Natural killer cell (primary cell): ENCODE data around the gene IYD. TPM values are rescaled to one million over a fixed set of nuclear protein-coding genes. Genes with fewer than 3 reads are reported as not detected.

Experiments used
- ATAC-seq, 3 donors: fragments of 150-1000 bp in 2 of 3; fragments of 200-7000 bp in 1 of 3; cut with Tn5 transposase; 1 replicate in 1 of 3; 2 replicates in 2 of 3; pipeline ENCODE4 v1.10.0; 2021; ENCODE audit warnings: mild to moderate bottlenecking in 2 of 3, moderate library complexity in 2 of 3
- DNase-seq, 2 donors: peaks; one replicate each; pipeline versions ENCODE4 v3.0.0 to v3.0.0-alpha.2; 2013 to 2021; ENCODE audit warnings: mixed read lengths in 1 of 2
- H3K27ac ChIP-seq: one replicate; pipeline ENCODE4 v1.5.1; 2013; ENCODE audit warnings: mild to moderate bottlenecking, low read length
- H3K27me3 ChIP-seq: one replicate; pipeline ENCODE4 v1.6.1; 2013; ENCODE audit warnings: low read length; ENCODE audit not compliant: control insufficient read depth, insufficient read depth
- H3K36me3 ChIP-seq: one replicate; pipeline ENCODE4 v1.6.1; 2013; ENCODE audit warnings: low read length; ENCODE audit not compliant: control insufficient read depth, insufficient read depth
- H3K4me1 ChIP-seq: one replicate; pipeline ENCODE4 v1.6.1; 2013; ENCODE audit warnings: low read length; ENCODE audit not compliant: control insufficient read depth, insufficient read depth
- H3K4me3 ChIP-seq: one replicate; pipeline ENCODE4 v1.5.1; 2013; ENCODE audit warnings: low read length
- H3K9me3 ChIP-seq: one replicate; pipeline ENCODE4 v1.6.1; 2013; ENCODE audit warnings: low read length; ENCODE audit not compliant: control insufficient read depth, insufficient read depth
- H3K27ac Mint-ChIP-seq, 2 donors: one replicate each; pipeline ENCODE4 v1.8.0; 2022; ENCODE audit warnings: mild to moderate bottlenecking in 2 of 2, mixed read lengths in 2 of 2, moderate library complexity in 1 of 2
- H3K27me3 Mint-ChIP-seq, 2 donors: one replicate each; pipeline ENCODE4 v1.8.0; 2022; ENCODE audit warnings: low read depth in 2 of 2, mixed read lengths in 2 of 2
- H3K36me3 Mint-ChIP-seq: one replicate; pipeline ENCODE4 v1.8.0; 2022; ENCODE audit warnings: mixed read lengths
- H3K4me1 Mint-ChIP-seq, 2 donors: one replicate each; pipeline ENCODE4 v1.8.0; 2022; ENCODE audit warnings: mixed read lengths in 2 of 2
- H3K4me3 Mint-ChIP-seq: one replicate; pipeline ENCODE4 v1.8.0; 2022; ENCODE audit warnings: mild to moderate bottlenecking, moderate library complexity, mixed read lengths
- H3K9me3 Mint-ChIP-seq, 2 donors: one replicate each; pipeline ENCODE4 v1.8.0; 2022; ENCODE audit warnings: mixed read lengths in 2 of 2
- CTCF ChIP-seq: fragments of 200-600 bp; IDR thresholded peaks from one replicate; pipeline ENCODE4 v1.8.0; 2022; ENCODE audit warnings: antibody characterized with exemption
- WGBS: methylation state at CpG from one replicate; pipeline ENCODE4 v1.1.7; 2013; ENCODE audit warnings: missing lambda C conversion rate; ENCODE audit not compliant: insufficient coverage; 5-methylcytosine and 5-hydroxymethylcytosine counted together
- intact Hi-C: fragments of 100-400 bp; cut with micrococcal nuclease; formaldehyde crosslinking; loops from one replicate; pipeline ENCODE4 v1.14.2; 2022
- total RNA-seq, 4 donors: library from RNA; stranded (reverse); fragments of 120-200 nt in 1 of 4; gene quantifications; one replicate each; pipeline versions ENCODE4 v1.2.3 to v1.2.4, GENCODE V29; 2013 to 2022

Gene IYD
- total RNA-seq, 3 donors from 2014 or later (not counting 1 experiment from before 2014, with no cell fraction given) = not detected

- H3K9me3 Mint-ChIP-seq = no peaks in the 10 kb centered on the region
- H3K4me1 Mint-ChIP-seq = no peaks in the 10 kb centered on the region
- no peak for DNase-seq
- no peak overlapping the region for H3K27ac ChIP-seq
- intact Hi-C loops = no loop called here
- H3K4me3 Mint-ChIP-seq = no peak overlapping the region
- peaks cover 6% of the 10 kb centered on the region for H3K27me3 ChIP-seq
- H3K27me3 Mint-ChIP-seq = peaks cover 22 to 46% of the 10 kb centered on the region in 2 donors
- no peak for ATAC-seq
- H3K36me3 Mint-ChIP-seq = no peaks in the 10 kb centered on the region
- no peak overlapping the region for H3K4me3 ChIP-seq
- TF ChIP-seq CTCF = no peak
- peaks cover 3% of the 10 kb centered on the region for H3K9me3 ChIP-seq
- no peak overlapping the region for H3K27ac Mint-ChIP-seq
- H3K36me3 ChIP-seq = no peaks in the 10 kb centered on the region
- H3K4me1 ChIP-seq = no peaks in the 10 kb centered on the region
- 59% methylated on average over 4 of the region's 5 CpGs for WGBS
Observed at GRCh38 chr6:150403458-150404246, 34.8 kb downstream of the IYD start.

GRCh38 chr6:150406948-150407347, 38.1 kb downstream of the IYD start:
- H3K4me1 Mint-ChIP-seq = no peaks in the 10 kb centered on the region
- Histone ChIP-seq H3K4me3 (no peak overlapping the region), H3K4me1 (no peaks in the 10 kb centered on the region), H3K9me3 (peaks cover 3% of the 10 kb centered on the region), H3K27ac (no peak overlapping the region), H3K36me3 (no peaks in the 10 kb centered on the region), H3K27me3 (peaks cover 6% of the 10 kb centered on the region)
- ATAC-seq = no peak
- H3K4me3 Mint-ChIP-seq = no peak overlapping the region
- intact Hi-C loops = no loop called here
- no peaks in the 10 kb centered on the region for H3K36me3 Mint-ChIP-seq
- peaks cover 22 to 66% of the 10 kb centered on the region in 2 donors for H3K27me3 Mint-ChIP-seq
- 38% methylated on average over 1 of the region's 2 CpGs for WGBS
- DNase-seq = no peak
- H3K9me3 Mint-ChIP-seq = no peaks in the 10 kb centered on the region
- H3K27ac Mint-ChIP-seq = no peak overlapping the region
- TF ChIP-seq CTCF = no peak

GRCh38 chr6:150408842-150409241, 40.0 kb downstream of the IYD start:
- no peaks in the 10 kb centered on the region for H3K4me1 Mint-ChIP-seq
- Histone ChIP-seq H3K9me3 (peaks cover 3% of the 10 kb centered on the region), H3K27me3 (peaks cover 6% of the 10 kb centered on the region), H3K36me3 (no peaks in the 10 kb centered on the region), H3K27ac (no peak overlapping the region), H3K4me3 (no peak overlapping the region), H3K4me1 (no peaks in the 10 kb centered on the region)
- no peak for TF ChIP-seq CTCF
- peaks cover 22 to 70% of the 10 kb centered on the region in 2 donors for H3K27me3 Mint-ChIP-seq
- no peaks in the 10 kb centered on the region for H3K9me3 Mint-ChIP-seq
- intact Hi-C loops = no loop called here
- no peak overlapping the region for H3K27ac Mint-ChIP-seq
- H3K36me3 Mint-ChIP-seq = no peaks in the 10 kb centered on the region
- ATAC-seq (no peak), DNase-seq (no peak)
- 92% methylated on average over 6 of the region's 6 CpGs for WGBS
- no peak overlapping the region for H3K4me3 Mint-ChIP-seq
